ENCODE results near the gene FAM13A.
"Not testable (repeated sequence)": the region's sequence is repeated elsewhere in the genome, so short reads cannot be mapped to it uniquely, and the experiment has no call there.

Gene FAM13A

GRCh38 chr4:89056953-89057398, at the start of gene FAM13A:
TSS of gene FAM13A (minus strand) at chr4:89057185. CDS start at chr4:89056964, 221 bp downstream.
- DNase-seq, result peak; percentile 94

GRCh38 chr4:89105726-89106125, 48.7 kb upstream of the FAM13A start:
- DNase-seq, result no peak

- DNase-seq, result no peak
These were observed 44.5 kb upstream of the FAM13A start for GRCh38 chr4:89101256-89102161.

GRCh38 chr4:89100853-89101252, 43.9 kb upstream of the FAM13A start:
- no peak for DNase-seq

GRCh38 chr4:89099471-89099870, 42.5 kb upstream of the FAM13A start:
- DNase-seq, result no peak

GRCh38 chr4:89099034-89099433, 42.0 kb upstream of the FAM13A start:
- no peak for DNase-seq

GRCh38 chr4:89078300-89078699, 21.3 kb upstream of the FAM13A start:
- DNase-seq, result no peak

- no peak for DNase-seq
These were observed 20.8 kb upstream of the FAM13A start for GRCh38 chr4:89077761-89078160.

- DNase-seq, result peak; percentile 18
These were observed 15.9 kb upstream of the FAM13A start for GRCh38 chr4:89072921-89073320.

GRCh38 chr4:89071311-89071710, 14.3 kb upstream of the FAM13A start:
- no peak for DNase-seq

- DNase-seq, result no peak
These were observed 13.1 kb upstream of the FAM13A start for GRCh38 chr4:89070041-89070440.

GRCh38 chr4:89069481-89069880, 12.5 kb upstream of the FAM13A start:
- DNase-seq, result no peak

- no peak for DNase-seq
These were observed 10.4 kb upstream of the FAM13A start for GRCh38 chr4:89067417-89067816.

GRCh38 chr4:89064848-89065247, 7.9 kb upstream of the FAM13A start:
- no peak for DNase-seq

GRCh38 chr4:89057844-89058243, 859 bp upstream of the FAM13A start:
- not testable (repeated sequence) for DNase-seq

GRCh38 chr4:89056292-89056952, 563 bp downstream of the FAM13A start:
- DNase-seq, result peak; percentile 33

GRCh38 chr4:89055157-89056080, 1.6 kb downstream of the FAM13A start:
- no peak for DNase-seq

- no peak for DNase-seq
These were observed 2.4 kb downstream of the FAM13A start for GRCh38 chr4:89054627-89055026.

GRCh38 chr4:89049853-89050252, 7.1 kb downstream of the FAM13A start:
- DNase-seq, result no peak

- no peak for DNase-seq
These were observed 7.9 kb downstream of the FAM13A start for GRCh38 chr4:89048906-89049601.

GRCh38 chr4:89044147-89044900, 12.7 kb downstream of the FAM13A start:
- no peak for DNase-seq

GRCh38 chr4:89042055-89042454, 14.9 kb downstream of the FAM13A start:
- DNase-seq, result no peak

Measured in NCI-H2029 (cell line).